Measurements from ENCODE around the gene FBXW8.

FBXW8 gene

GRCh38 chr12:117015811-117016210 is 105.1 kb downstream of the FBXW8 start:
- Histone ChIP-seq H4K20me1 (peaks cover 4% of the 10 kb centered on the region; the same call in 1 of the 2 replicates), H3K27ac (no peak overlapping the region), H3K4me2 (no peak overlapping the region), H3K4me1 (peaks cover 9% of the 10 kb centered on the region; the same call in 1 of the 2 replicates), H3K9me3 (peaks cover 32% of the 10 kb centered on the region), H3K36me3 (peaks cover 94% of the 10 kb centered on the region), H3K27me3 (no peaks in the 10 kb centered on the region), H3K4me3 (no peak overlapping the region), H3K9ac (no peak overlapping the region)
- no peak for TF ChIP-seq Cebpa-rat (IDR thresholded peaks at IDR 0.05)

- H3K9me3 ChIP-seq: peaks cover 32% of the 10 kb centered on the region
- H3K9ac ChIP-seq: no peak overlapping the region
- TF ChIP-seq Cebpa-rat (IDR thresholded peaks at IDR 0.05): no peak
- H3K4me3 ChIP-seq: no peak overlapping the region
- no peaks in the 10 kb centered on the region for H3K27me3 ChIP-seq
- H3K36me3 ChIP-seq: peaks cover 84% of the 10 kb centered on the region
- H3K4me1 ChIP-seq: no peaks in the 10 kb centered on the region
- H3K4me2 ChIP-seq: no peak overlapping the region
- peaks cover 10% of the 10 kb centered on the region for H4K20me1 ChIP-seq
- no peak overlapping the region for H3K27ac ChIP-seq
These were observed 107.1 kb downstream of the FBXW8 start for GRCh38 chr12:117017807-117018206.

- Histone ChIP-seq H3K27ac (no peak overlapping the region), H3K27me3 (no peaks in the 10 kb centered on the region), H3K9me3 (peaks cover 28% of the 10 kb centered on the region), H3K36me3 (peaks cover 83% of the 10 kb centered on the region), H3K4me3 (no peak overlapping the region), H3K9ac (no peak overlapping the region), H3K4me2 (no peak overlapping the region), H3K4me1 (no peaks in the 10 kb centered on the region), H4K20me1 (peaks cover 14% of the 10 kb centered on the region)
- TF ChIP-seq Cebpa-rat (IDR thresholded peaks at IDR 0.05): no peak
These were observed 107.5 kb downstream of the FBXW8 start for GRCh38 chr12:117018276-117018675.

- Histone ChIP-seq H3K27ac (no peak overlapping the region), H3K9ac (no peak overlapping the region), H3K4me2 (no peak overlapping the region), H3K4me1 (no peaks in the 10 kb centered on the region), H3K36me3 (peaks cover 84% of the 10 kb centered on the region), H3K9me3 (peaks cover 24% of the 10 kb centered on the region), H3K27me3 (no peaks in the 10 kb centered on the region), H3K4me3 (no peak overlapping the region), H4K20me1 (peaks cover 19% of the 10 kb centered on the region)
- no peak for TF ChIP-seq Cebpa-rat (IDR thresholded peaks at IDR 0.05)
These were observed 107.9 kb downstream of the FBXW8 start for GRCh38 chr12:117018685-117019084.

GRCh38 chr12:117019866-117020265 is 109.1 kb downstream of the FBXW8 start:
- Histone ChIP-seq H4K20me1 (peaks cover 26% of the 10 kb centered on the region), H3K9me3 (peaks cover 12% of the 10 kb centered on the region), H3K36me3 (peaks cover 84% of the 10 kb centered on the region), H3K4me3 (no peak overlapping the region), H3K9ac (no peak overlapping the region), H3K27ac (no peak overlapping the region), H3K4me2 (no peak overlapping the region), H3K27me3 (no peaks in the 10 kb centered on the region), H3K4me1 (no peaks in the 10 kb centered on the region)
- TF ChIP-seq Cebpa-rat (IDR thresholded peaks at IDR 0.05): no peak

GRCh38 chr12:117020536-117021220 is 109.9 kb downstream of the FBXW8 start:
- H3K27me3 ChIP-seq: no peaks in the 10 kb centered on the region
- H4K20me1 ChIP-seq: peaks cover 31% of the 10 kb centered on the region
- H3K4me1 ChIP-seq: 0 out of 2 replicates have a peak, but pooled peaks cover 4% of the 10 kb centered on the region
- no peak overlapping the region for H3K9ac ChIP-seq
- no peak overlapping the region for H3K4me2 ChIP-seq
- no peak overlapping the region for H3K27ac ChIP-seq
- H3K36me3 ChIP-seq: peaks cover 83% of the 10 kb centered on the region
- no peak overlapping the region for H3K4me3 ChIP-seq
- no peak for TF ChIP-seq Cebpa-rat (IDR thresholded peaks at IDR 0.05)
- peaks cover 4% of the 10 kb centered on the region for H3K9me3 ChIP-seq

GRCh38 chr12:117022465-117022864 is 111.7 kb downstream of the FBXW8 start:
- H3K4me3 ChIP-seq: no peak overlapping the region
- no peak overlapping the region for H3K27ac ChIP-seq
- H4K20me1 ChIP-seq: peaks cover 31% of the 10 kb centered on the region
- peaks cover 86% of the 10 kb centered on the region for H3K36me3 ChIP-seq
- no peaks in the 10 kb centered on the region for H3K27me3 ChIP-seq
- H3K9ac ChIP-seq: no peak overlapping the region
- H3K4me1 ChIP-seq: 0 out of 2 replicates have a peak, but pooled peaks cover 7% of the 10 kb centered on the region
- no peaks in the 10 kb centered on the region for H3K9me3 ChIP-seq
- TF ChIP-seq Cebpa-rat (IDR thresholded peaks at IDR 0.05): no peak
- no peak overlapping the region for H3K4me2 ChIP-seq

GRCh38 chr12:117023998-117024960 is 113.5 kb downstream of the FBXW8 start:
- Histone ChIP-seq H3K9ac (no peak overlapping the region), H3K27ac (no peak overlapping the region), H3K4me2 (no peak overlapping the region), H3K36me3 (peaks cover 86% of the 10 kb centered on the region), H3K9me3 (no peaks in the 10 kb centered on the region), H3K27me3 (no peaks in the 10 kb centered on the region), H4K20me1 (peaks cover 31% of the 10 kb centered on the region), H3K4me1 (0 out of 2 replicates have a peak, but pooled peaks cover 7% of the 10 kb centered on the region), H3K4me3 (no peak overlapping the region)
- no peak for TF ChIP-seq Cebpa-rat (IDR thresholded peaks at IDR 0.05)

- Histone ChIP-seq H3K27me3 (no peaks in the 10 kb centered on the region), H4K20me1 (peaks cover 31% of the 10 kb centered on the region), H3K4me1 (0 out of 2 replicates have a peak, but pooled peaks cover 7% of the 10 kb centered on the region), H3K36me3 (peaks cover 86% of the 10 kb centered on the region), H3K27ac (no peak overlapping the region), H3K4me3 (no peak overlapping the region), H3K9me3 (no peaks in the 10 kb centered on the region), H3K9ac (no peak overlapping the region), H3K4me2 (no peak overlapping the region)
- no peak for TF ChIP-seq Cebpa-rat (IDR thresholded peaks at IDR 0.05)
These were observed 114.3 kb downstream of the FBXW8 start for GRCh38 chr12:117024961-117025480.
